OCI-LY7 (cell line): ENCODE data around the gene SLC25A11.
A peak's percentile ranks its signal among the peaks of the same experiment; 100 is the strongest.

Experiments
- CTCF ChIP-seq: fragments of 200-600 bp; sonication (generic); conservative IDR thresholded peaks from 2 replicates; pipeline ENCODE4 v1.5.1; 2014; ENCODE audit warnings: mild to moderate bottlenecking, antibody characterized with exemption, low read length, moderate library complexity, mixed read lengths
- EZH2phosphoT487 ChIP-seq: fragments of 200-600 bp; sonication (generic); IDR thresholded peaks from 2 replicates; pipeline ENCODE4 v1.6.1; 2018; ENCODE audit warnings: low read depth, borderline replicate concordance, mild to moderate bottlenecking, mixed run types, antibody characterized with exemption, low read length, moderate library complexity, mixed read lengths

- TF ChIP-seq CTCF (peak; percentile 83), EZH2phosphoT487 (no peak)
Observed at GRCh38 chr17:4903051-4903818, 36.6 kb downstream of the SLC25A11 start, which contains the start of gene CHRNE.
